K562 (cell line): ENCODE data around the gene PRRT2. TPM values are rescaled to one million over a fixed set of nuclear protein-coding genes. Genes with fewer than 3 reads are reported as not detected.

Experiments
- ARNT ChIP-seq, 2 experiments: fragments of 450-650 bp; IDR thresholded peaks; 2 replicates each; pipeline ENCODE4 v1.6.1; 2016; ENCODE audit warnings: mild to moderate bottlenecking in 1 of 2
- BCOR ChIP-seq: fragments of 450-650 bp; IDR thresholded peaks from 2 replicates; pipeline ENCODE4 v1.6.1; 2016
- CHD4 ChIP-seq: fragments of 200-600 bp; sonication (generic); IDR thresholded peaks from 3 replicates; pipeline ENCODE4 v1.6.1; 2012; ENCODE audit warnings: low read depth, mild to moderate bottlenecking, mixed read lengths, low read length, inconsistent platforms; ENCODE audit not compliant: insufficient read depth, insufficient replicate concordance, poor library complexity, severe bottlenecking
- ERF ChIP-seq: fragments of 450-650 bp; formaldehyde crosslinking; IDR thresholded peaks from 2 replicates; pipeline ENCODE4 v1.4.0; 2020; ENCODE audit warnings: mild to moderate bottlenecking, mixed read lengths
- HDAC6 ChIP-seq: IDR thresholded peaks from 2 replicates; pipeline ENCODE4 v1.6.1; 2012; ENCODE audit warnings: low read depth, mild to moderate bottlenecking, control low read depth, inconsistent platforms, low read length, moderate library complexity
- MYNN ChIP-seq, 2 experiments: sonication (generic); formaldehyde crosslinking in 1 of 2; IDR thresholded peaks; 2 replicates each; pipeline versions ENCODE4 v1.5.0 to v1.6.1; 2016 to 2020; ENCODE audit warnings: antibody characterized with exemption in 1 of 2, missing genetic modification reagents in 1 of 2
- NFE2L1 ChIP-seq: fragments of 450-650 bp; IDR thresholded peaks from 2 replicates; pipeline ENCODE4 v1.6.1; 2016; ENCODE audit warnings: missing genetic modification characterization, low read depth, mild to moderate bottlenecking, missing compliant biosample characterization, moderate library complexity, borderline replicate concordance
- NFXL1 ChIP-seq: fragments of 450-650 bp; formaldehyde crosslinking; IDR thresholded peaks from 2 replicates; pipeline ENCODE4 v1.4.0; 2021; ENCODE audit warnings: mild to moderate bottlenecking
- RBM34 ChIP-seq: fragments of 200-400 bp; formaldehyde crosslinking; IDR thresholded peaks from 2 replicates; pipeline ENCODE4 v1.6.1; 2018; ENCODE audit warnings: low read length, borderline replicate concordance; ENCODE audit not compliant: insufficient read depth
- SAFB ChIP-seq: fragments of 200-400 bp; formaldehyde crosslinking; IDR thresholded peaks from 2 replicates; pipeline ENCODE4 v1.6.1; 2017; ENCODE audit warnings: low read depth, low read length, borderline replicate concordance
- SMAD2 ChIP-seq: fragments of 150-350 bp; IDR thresholded peaks from 2 replicates; pipeline ENCODE4 v1.6.1; 2014; ENCODE audit warnings: low read depth, mild to moderate bottlenecking, low read length
- SUPT5H ChIP-seq: fragments of 450-650 bp; IDR thresholded peaks from 2 replicates; pipeline ENCODE4 v1.6.1; 2016
- TRIM24 ChIP-seq, 2 experiments: fragments of 450-650 bp; IDR thresholded peaks; 2 replicates each; pipeline ENCODE4 v1.6.1; 2016
- U2AF2 ChIP-seq: fragments of 200-400 bp; formaldehyde crosslinking; optimal IDR thresholded peaks from 2 replicates; pipeline ENCODE3; 2017; ENCODE audit warnings: low read depth, mild to moderate bottlenecking, low read length
- XRCC4 ChIP-seq: IDR thresholded peaks from one replicate; pipeline ENCODE4 v1.6.1; 2011; ENCODE audit not compliant: insufficient read depth, insufficient read length; ENCODE audit errors: extremely low read depth
- YY1 ChIP-seq, 3 experiments: IDR thresholded peaks; 2 replicates each; pipeline ENCODE4 v1.6.1; 2011; ENCODE audit warnings: low read length in 2 of 3, mild to moderate bottlenecking in 2 of 3, moderate library complexity in 2 of 3, borderline replicate concordance in 1 of 3, control low read depth in 1 of 3, low read depth in 1 of 3; ENCODE audit not compliant: insufficient read depth in 3 of 3, insufficient replicate concordance in 2 of 3, control insufficient read depth in 1 of 3, insufficient read length in 1 of 3; ENCODE audit errors: extremely low read depth in 1 of 3
- ZC3H11A ChIP-seq: IDR thresholded peaks from 2 replicates; pipeline ENCODE4 v1.6.1; 2012; ENCODE audit warnings: low read depth, low read length, improper control_type of control experiment
- ZNF24 ChIP-seq: fragments of 450-650 bp; IDR thresholded peaks from 2 replicates; pipeline ENCODE4 v1.6.1; 2016
- ZNF324 ChIP-seq: fragments of 250-450 bp; sonication (Bioruptor Pico); IDR thresholded peaks from 2 replicates; pipeline ENCODE4 v1.4.0; 2020; ENCODE audit warnings: mild to moderate bottlenecking
- ZNF699 ChIP-seq: fragments of 250-450 bp; sonication (Bioruptor Pico); IDR thresholded peaks from 2 replicates; pipeline ENCODE4 v1.8.0; 2021; ENCODE audit warnings: mild to moderate bottlenecking, moderate library complexity; ENCODE audit not compliant: insufficient replicate concordance
- ZNF778 ChIP-seq: fragments of 450-650 bp; formaldehyde crosslinking; IDR thresholded peaks from 2 replicates; pipeline ENCODE4 v1.4.0; 2020; ENCODE audit warnings: mild to moderate bottlenecking, moderate library complexity
- ZNF780A ChIP-seq: fragments of 250-450 bp; sonication (Bioruptor Pico); IDR thresholded peaks from 2 replicates; pipeline ENCODE4 v1.5.0; 2021; ENCODE audit warnings: mild to moderate bottlenecking
- polyA plus RNA-seq, 8 experiments: library from polyadenylated mRNA; depleted of rRNA in 4 of 8; stranded (reverse) in 5 of 8; unstranded in 3 of 8; fragments of >200 nt; fragmentation: Nextera tagmentation in 2 of 8; fragmentation: Illumina TruSeq in 1 of 8; extraction: Ambion mirVana in 2 of 8; extraction: Trizol in 1 of 8; gene quantifications; 2 replicates each; pipeline versions ENCODE4 v1.2.1 to v1.2.3, GENCODE V29; 2011 to 2014; ENCODE audit warnings: inconsistent platforms in 1 of 8, missing spikeins in 1 of 8
- total RNA-seq, 7 experiments: library from RNA; depleted of rRNA in 6 of 7; stranded (reverse); fragments of >200 nt in 6 of 7; fragmentation: Illumina TruSeq in 2 of 7; extraction: Trizol in 2 of 7; gene quantifications; 2 replicates each; pipeline versions ENCODE4 v1.2.1 to v1.2.3, GENCODE V29; 2011 to 2021; ENCODE audit warnings: low replicate concordance in 1 of 7
- TF ChIP-seq, protein P1 (sequence below), 2 experiments: fragments of 450-650 bp in 1 of 2; IDR thresholded peaks; 2 replicates each; pipeline ENCODE4 v1.6.1; 2011 to 2017; ENCODE audit warnings: low read depth in 2 of 2, antibody characterized with exemption in 1 of 2, borderline replicate concordance in 1 of 2, low read length in 1 of 2, mild to moderate bottlenecking in 1 of 2, mixed read lengths in 1 of 2; ENCODE audit not compliant: control insufficient read depth in 1 of 2
- TF ChIP-seq, protein P2 (sequence below): fragments of 450-650 bp; formaldehyde crosslinking; IDR thresholded peaks from 2 replicates; pipeline ENCODE4 v1.4.0; 2022; ENCODE audit warnings: missing genetic modification characterization

PRRT2 gene
- total and polyA plus RNA-seq, 9 of the 15 experiments (the other 6 are each of a cell fraction or from before 2014, with no cell fraction given): 0.11 to 1.0 (median 0.42) TPM; not detected in 2

DNA sequence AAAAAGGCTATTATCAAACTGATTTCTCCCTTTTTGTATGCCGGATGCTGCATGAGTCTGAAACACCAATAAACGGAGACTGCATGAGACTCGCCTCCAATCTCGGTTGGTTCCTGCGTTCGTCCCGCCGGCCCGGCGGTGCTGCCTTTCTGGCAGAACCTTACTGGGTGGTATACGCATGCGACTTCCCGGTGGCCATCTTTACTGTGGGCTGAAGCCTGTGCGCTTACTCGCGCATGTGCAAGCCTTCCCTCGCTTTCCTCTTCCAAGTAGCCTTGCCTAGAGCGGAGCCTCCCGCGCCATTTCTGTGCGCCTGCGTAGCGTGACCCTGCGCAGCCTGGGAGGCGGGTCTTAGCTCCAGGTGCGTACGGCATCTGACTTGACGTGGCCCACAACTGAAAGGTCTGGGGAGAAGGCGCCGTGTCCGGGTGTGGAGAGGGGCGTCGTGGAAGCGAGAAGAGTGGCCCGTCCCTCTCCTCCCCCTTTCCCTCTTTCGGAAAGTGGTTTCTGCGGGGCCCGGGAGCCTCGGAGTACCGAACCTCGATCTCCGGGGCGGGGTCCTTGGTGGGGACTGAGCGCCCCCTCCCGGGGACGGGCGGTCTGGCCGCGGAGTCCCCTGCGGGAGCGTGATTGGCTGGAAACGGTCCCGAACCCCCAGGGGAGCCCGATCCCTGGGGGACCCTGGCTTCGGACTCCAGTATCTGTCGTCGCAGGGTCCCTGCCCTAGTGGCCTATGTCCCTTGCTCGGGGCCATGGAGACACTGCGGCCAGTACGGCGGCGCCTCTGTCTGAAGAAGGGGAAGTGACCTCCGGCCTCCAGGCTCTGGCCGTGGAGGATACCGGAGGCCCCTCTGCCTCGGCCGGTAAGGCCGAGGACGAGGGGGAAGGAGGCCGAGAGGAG is 4.0 kb downstream of the PRRT2 start, which contains the start of gene PAGR1 (continued):
- TF ChIP-seq ZNF24 (0 out of 2 replicates have a peak, but pooled peaks have one; percentile 50), U2AF2 (no peak), ARNT (IDR thresholded peaks at IDR 0.05) (0 out of 4 replicates have a peak, but pooled peaks of 1 of the 2 experiments have one; percentile 69), ERF (CRISPR knock-in tag) (peak; percentile 89), TRIM24 (IDR thresholded peaks at IDR 0.05) (peak in 1 of 2 experiments; percentile 57; a peak in 1 of 4 replicates), YY1 (IDR thresholded peaks at IDR 0.05; ENCODE audit: borderline replicate concordance in 1 of 3, control insufficient read depth in 1 of 3, extremely low read depth in 1 of 3, insufficient read depth in 3 of 3, insufficient read length in 1 of 3, insufficient replicate concordance in 2 of 3, low read depth in 1 of 3, low read length in 2 of 3) (peak; percentile 99 to 100 (median 100)), CHD4 (no peak), ZNF699 (no peak), SAFB (no peak), ZC3H11A (no peak), MYNN (IDR thresholded peaks at IDR 0.05) (0 out of 2 replicates have a peak, but pooled peaks have one; percentile 15), MYNN (CRISPR knock-in tag; IDR thresholded peaks at IDR 0.05) (no peak), BCOR (peak; percentile 30), ZNF778 (CRISPR knock-in tag) (no peak), RBM34 (no peak), ZNF324 (CRISPR knock-in tag) (peak; percentile 35; the same call in 1 of the 2 replicates), NFXL1 (CRISPR knock-in tag) (no peak), XRCC4 (no peak), SMAD2 (no peak), SUPT5H (peak; percentile 87), NFE2L1 (tag) (no peak), ZNF780A (CRISPR knock-in tag) (no peak), HDAC6 (no peak)
- TF ChIP-seq, protein P1, sequence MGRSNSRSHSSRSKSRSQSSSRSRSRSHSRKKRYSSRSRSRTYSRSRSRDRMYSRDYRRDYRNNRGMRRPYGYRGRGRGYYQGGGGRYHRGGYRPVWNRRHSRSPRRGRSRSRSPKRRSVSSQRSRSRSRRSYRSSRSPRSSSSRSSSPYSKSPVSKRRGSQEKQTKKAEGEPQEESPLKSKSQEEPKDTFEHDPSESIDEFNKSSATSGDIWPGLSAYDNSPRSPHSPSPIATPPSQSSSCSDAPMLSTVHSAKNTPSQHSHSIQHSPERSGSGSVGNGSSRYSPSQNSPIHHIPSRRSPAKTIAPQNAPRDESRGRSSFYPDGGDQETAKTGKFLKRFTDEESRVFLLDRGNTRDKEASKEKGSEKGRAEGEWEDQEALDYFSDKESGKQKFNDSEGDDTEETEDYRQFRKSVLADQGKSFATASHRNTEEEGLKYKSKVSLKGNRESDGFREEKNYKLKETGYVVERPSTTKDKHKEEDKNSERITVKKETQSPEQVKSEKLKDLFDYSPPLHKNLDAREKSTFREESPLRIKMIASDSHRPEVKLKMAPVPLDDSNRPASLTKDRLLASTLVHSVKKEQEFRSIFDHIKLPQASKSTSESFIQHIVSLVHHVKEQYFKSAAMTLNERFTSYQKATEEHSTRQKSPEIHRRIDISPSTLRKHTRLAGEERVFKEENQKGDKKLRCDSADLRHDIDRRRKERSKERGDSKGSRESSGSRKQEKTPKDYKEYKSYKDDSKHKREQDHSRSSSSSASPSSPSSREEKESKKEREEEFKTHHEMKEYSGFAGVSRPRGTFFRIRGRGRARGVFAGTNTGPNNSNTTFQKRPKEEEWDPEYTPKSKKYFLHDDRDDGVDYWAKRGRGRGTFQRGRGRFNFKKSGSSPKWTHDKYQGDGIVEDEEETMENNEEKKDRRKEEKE (IDR thresholded peaks at IDR 0.05; ENCODE audit: borderline replicate concordance in 1 of 2, control insufficient read depth in 1 of 2, low read depth in 2 of 2, low read length in 1 of 2): no peak
- TF ChIP-seq, protein P2, sequence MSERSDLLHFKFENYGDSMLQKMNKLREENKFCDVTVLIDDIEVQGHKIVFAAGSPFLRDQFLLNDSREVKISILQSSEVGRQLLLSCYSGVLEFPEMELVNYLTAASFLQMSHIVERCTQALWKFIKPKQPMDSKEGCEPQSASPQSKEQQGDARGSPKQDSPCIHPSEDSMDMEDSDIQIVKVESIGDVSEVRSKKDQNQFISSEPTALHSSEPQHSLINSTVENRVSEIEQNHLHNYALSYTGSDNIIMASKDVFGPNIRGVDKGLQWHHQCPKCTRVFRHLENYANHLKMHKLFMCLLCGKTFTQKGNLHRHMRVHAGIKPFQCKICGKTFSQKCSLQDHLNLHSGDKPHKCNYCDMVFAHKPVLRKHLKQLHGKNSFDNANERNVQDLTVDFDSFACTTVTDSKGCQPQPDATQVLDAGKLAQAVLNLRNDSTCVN: peak; percentile 77; the same call in 1 of the 2 replicates
